ENCODE results near the gene STON2. TPM values are rescaled to one million over a fixed set of nuclear protein-coding genes. Genes with fewer than 3 reads are reported as not detected.

STON2 gene
- total and polyA plus RNA-seq, 2 of the 13 experiments (the other 11 are each of a cell fraction or from before 2014, with no cell fraction given) = 2.1 to 11.0 TPM

- H3K27me3 ChIP-seq (ENCODE audit: control insufficient read depth in 1 of 2, insufficient read depth in 2 of 2, low read length in 2 of 2) = no peaks in the 10 kb centered on the region
- ATAC-seq (no peak), FAIRE-seq (no peak), DNase-seq (ENCODE audit: low spot score) (no peak)
- TF ChIP-seq, protein P1, sequence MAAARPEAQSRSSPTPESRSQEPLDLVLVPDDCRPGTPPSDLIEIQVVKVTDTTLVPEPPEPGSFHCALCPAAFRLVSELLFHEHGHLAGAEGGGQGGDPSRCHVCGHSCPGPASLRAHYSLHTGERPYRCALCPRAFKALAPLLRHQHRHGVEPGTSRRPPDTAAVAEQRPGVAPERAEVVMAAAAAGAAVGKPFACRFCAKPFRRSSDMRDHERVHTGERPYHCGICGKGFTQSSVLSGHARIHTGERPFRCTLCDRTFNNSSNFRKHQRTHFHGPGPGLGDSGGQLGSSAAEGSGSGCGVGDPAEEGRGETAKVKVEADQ (CRISPR knock-in tag; IDR thresholded peaks at IDR 0.05; ENCODE audit: borderline replicate concordance) = no peak
- no peaks in the 10 kb centered on the region for H3K79me2 ChIP-seq (ENCODE audit: insufficient read depth, low read length)
- no peak overlapping the region for H2AFZ ChIP-seq (ENCODE audit: low read length)
- in situ Hi-C loops (cut with HindIII; ENCODE audit: extremely low pct_ligation_motif_present, low pct_unique_long_range_greater_than_20kb) (no loop called here), intact Hi-C loops (cut with micrococcal nuclease; ENCODE audit: unreplicated experiment) (no loop called here)
- 89% methylated on average over 3 of the region's 3 CpGs for WGBS (ENCODE audit: low lambda C conversion rate)
- no peaks in the 10 kb centered on the region for H3K36me3 ChIP-seq (replicated peaks in 1 of 2; ENCODE audit: control insufficient read depth in 1 of 2, insufficient read depth in 2 of 2, low read length in 2 of 2)
- H3K4me2 ChIP-seq (ENCODE audit: low read depth, low read length) = no peak overlapping the region
- no peaks in the 10 kb centered on the region for H4K20me1 ChIP-seq (ENCODE audit: insufficient read depth, low read length)
- no TSS peak for BruUV-seq (replicated peaks)
- CTCF ChIA-PET (ENCODE audit: low intra/inter-chr PET ratio, low total read pairs) = no interaction called here
- no peak overlapping the region for H3K27ac ChIP-seq (ENCODE audit: extremely low read length, insufficient read depth, low read length)
- POLR2A ChIA-PET = no interaction called here
- no peak overlapping the region for H3K9ac ChIP-seq (ENCODE audit: insufficient read depth, low read depth, low read length)
- no peak overlapping the region for H3K4me3 ChIP-seq (replicated peaks in 1 of 3; ENCODE audit: insufficient read depth in 1 of 3, low read depth in 2 of 3, low read length in 3 of 3)
- H3K9me3 ChIP-seq (ENCODE audit: low read length) = no peaks in the 10 kb centered on the region
- H3K4me1 ChIP-seq (ENCODE audit: insufficient read depth, low read length) = no peaks in the 10 kb centered on the region
These were observed 138.9 kb downstream of the STON2 start for GRCh38 chr14:81261176-81261575.

GRCh38 chr14:81260732-81261131 lies 139.4 kb downstream of the STON2 start:
- 95% methylated on average over 3 of the region's 3 CpGs for WGBS (ENCODE audit: low lambda C conversion rate)
- FAIRE-seq = no peak
- Histone ChIP-seq H4K20me1 (ENCODE audit: insufficient read depth, low read length) (no peaks in the 10 kb centered on the region), H3K27ac (ENCODE audit: extremely low read length, insufficient read depth, low read length) (no peak overlapping the region), H3K9ac (ENCODE audit: insufficient read depth, low read depth, low read length) (no peak overlapping the region), H3K79me2 (ENCODE audit: insufficient read depth, low read length) (no peaks in the 10 kb centered on the region), H3K4me2 (ENCODE audit: low read depth, low read length) (no peak overlapping the region), H3K4me3 (replicated peaks in 1 of 3; ENCODE audit: insufficient read depth in 1 of 3, low read depth in 2 of 3, low read length in 3 of 3) (no peak overlapping the region), H3K27me3 (ENCODE audit: control insufficient read depth in 1 of 2, insufficient read depth in 2 of 2, low read length in 2 of 2) (no peaks in the 10 kb centered on the region), H3K36me3 (replicated peaks in 1 of 2; ENCODE audit: control insufficient read depth in 1 of 2, insufficient read depth in 2 of 2, low read length in 2 of 2) (no peaks in the 10 kb centered on the region), H3K4me1 (ENCODE audit: insufficient read depth, low read length) (no peaks in the 10 kb centered on the region), H3K9me3 (ENCODE audit: low read length) (no peaks in the 10 kb centered on the region), H2AFZ (ENCODE audit: low read length) (no peak overlapping the region)
- POLR2A ChIA-PET = no interaction called here
- CTCF ChIA-PET (ENCODE audit: low intra/inter-chr PET ratio, low total read pairs) = no interaction called here
- TF ChIP-seq, protein P2, sequence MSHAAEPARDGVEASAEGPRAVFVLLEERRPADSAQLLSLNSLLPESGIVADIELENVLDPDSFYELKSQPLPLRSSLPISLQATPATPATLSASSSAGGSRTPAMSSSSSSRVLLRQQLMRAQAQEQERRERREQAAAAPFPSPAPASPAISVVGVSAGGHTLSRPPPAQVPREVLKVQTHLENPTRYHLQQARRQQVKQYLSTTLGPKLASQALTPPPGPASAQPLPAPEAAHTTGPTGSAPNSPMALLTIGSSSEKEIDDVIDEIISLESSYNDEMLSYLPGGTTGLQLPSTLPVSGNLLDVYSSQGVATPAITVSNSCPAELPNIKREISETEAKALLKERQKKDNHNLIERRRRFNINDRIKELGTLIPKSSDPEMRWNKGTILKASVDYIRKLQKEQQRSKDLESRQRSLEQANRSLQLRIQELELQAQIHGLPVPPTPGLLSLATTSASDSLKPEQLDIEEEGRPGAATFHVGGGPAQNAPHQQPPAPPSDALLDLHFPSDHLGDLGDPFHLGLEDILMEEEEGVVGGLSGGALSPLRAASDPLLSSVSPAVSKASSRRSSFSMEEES (CRISPR knock-in tag; IDR thresholded peaks at IDR 0.05) = no peak
- TF ChIP-seq ZNF235 (CRISPR knock-in tag; IDR thresholded peaks at IDR 0.05; ENCODE audit: borderline replicate concordance) = no peak
- no peak for TF ChIP-seq ATF7 (IDR thresholded peaks at IDR 0.05)
- TF ChIP-seq ATF7 (CRISPR knock-in tag; IDR thresholded peaks at IDR 0.05) = no peak
- TF ChIP-seq HNF4A (CRISPR knock-in tag; IDR thresholded peaks at IDR 0.05) = no peak
- TF ChIP-seq ZNF326 (CRISPR knock-in tag; IDR thresholded peaks at IDR 0.05; ENCODE audit: borderline replicate concordance) = no peak
- TF ChIP-seq JUND (CRISPR knock-in tag; IDR thresholded peaks at IDR 0.05) = no peak
- TF ChIP-seq KLF13 (CRISPR knock-in tag; IDR thresholded peaks at IDR 0.05) = no peak
- TF ChIP-seq, protein P3, sequence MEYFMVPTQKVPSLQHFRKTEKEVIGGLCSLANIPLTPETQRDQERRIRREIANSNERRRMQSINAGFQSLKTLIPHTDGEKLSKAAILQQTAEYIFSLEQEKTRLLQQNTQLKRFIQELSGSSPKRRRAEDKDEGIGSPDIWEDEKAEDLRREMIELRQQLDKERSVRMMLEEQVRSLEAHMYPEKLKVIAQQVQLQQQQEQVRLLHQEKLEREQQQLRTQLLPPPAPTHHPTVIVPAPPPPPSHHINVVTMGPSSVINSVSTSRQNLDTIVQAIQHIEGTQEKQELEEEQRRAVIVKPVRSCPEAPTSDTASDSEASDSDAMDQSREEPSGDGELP (IDR thresholded peaks at IDR 0.05; ENCODE audit: borderline replicate concordance, low read depth) = no peak
- no peak for TF ChIP-seq ZNF546 (CRISPR knock-in tag; conservative IDR thresholded peaks at IDR 0.05)
- TF ChIP-seq NR1H2 (CRISPR knock-in tag; IDR thresholded peaks at IDR 0.05; ENCODE audit: borderline replicate concordance, low read depth) = no peak
- no peak for TF ChIP-seq PCBP1 (IDR thresholded peaks at IDR 0.05; ENCODE audit: borderline replicate concordance, low read depth, low read length)
- TF ChIP-seq ZMYM3 (CRISPR knock-in tag; IDR thresholded peaks at IDR 0.05) = no peak
- TF ChIP-seq ZNF749 (CRISPR knock-in tag; IDR thresholded peaks at IDR 0.05; ENCODE audit: borderline replicate concordance) = no peak
- TF ChIP-seq THAP8 (CRISPR knock-in tag; IDR thresholded peaks at IDR 0.05; ENCODE audit: borderline replicate concordance) = no peak
- in situ Hi-C loops (cut with HindIII; ENCODE audit: extremely low pct_ligation_motif_present, low pct_unique_long_range_greater_than_20kb) = no loop called here
- BruUV-seq (replicated peaks) = no TSS peak
- DNase-seq (ENCODE audit: low spot score) = no peak
- ATAC-seq = no peak
- intact Hi-C loops (cut with micrococcal nuclease; ENCODE audit: unreplicated experiment) = no loop called here
